Suprapubic skin (tissue), 4 donors: Measurements from ENCODE around the gene FLVCR2. TPM values are rescaled to one million over a fixed set of nuclear protein-coding genes. Genes with fewer than 3 reads are reported as not detected.

ENCODE experiments used
- DNase-seq, 2 donors: peaks; one replicate each; pipeline ENCODE4 v3.0.0-alpha.2; 2019; ENCODE audit warnings: low spot score in 2 of 2
- H3K27ac ChIP-seq: fragments of 200-600 bp; sonication (generic); one replicate; pipeline ENCODE4 v1.5.1; 2019
- H3K27me3 ChIP-seq: fragments of 200-600 bp; sonication (generic); one replicate; pipeline ENCODE4 v1.5.1; 2019
- H3K36me3 ChIP-seq: fragments of 200-600 bp; sonication (generic); one replicate; pipeline ENCODE4 v1.5.1; 2019
- H3K4me1 ChIP-seq: fragments of 200-600 bp; sonication (generic); one replicate; pipeline ENCODE4 v1.5.1; 2019
- H3K4me3 ChIP-seq: fragments of 200-600 bp; sonication (generic); one replicate; pipeline ENCODE4 v1.5.1; 2019; ENCODE audit warnings: mild to moderate bottlenecking
- H3K9me3 ChIP-seq: fragments of 200-600 bp; sonication (generic); one replicate; pipeline ENCODE4 v1.5.1; 2019
- EP300 ChIP-seq: sonication (generic); formaldehyde crosslinking; IDR thresholded peaks from one replicate; pipeline ENCODE4 v1.6.1; 2017; ENCODE audit warnings: antibody characterized with exemption
- POLR2A ChIP-seq, 2 donors: fragments of 450-650 bp; IDR thresholded peaks; one replicate each; pipeline ENCODE4 v1.6.1; 2017; ENCODE audit warnings: antibody characterized with exemption in 2 of 2, mild to moderate bottlenecking in 2 of 2, moderate library complexity in 2 of 2
- POLR2AphosphoS5 ChIP-seq, 3 donors: sonication (generic); formaldehyde crosslinking; IDR thresholded peaks; one replicate each; pipeline ENCODE4 v1.6.1; 2017; ENCODE audit warnings: antibody characterized with exemption in 3 of 3
- WGBS: methylation state at CpG from one replicate; pipeline ENCODE4 v1.1.5; 2018; 5-methylcytosine and 5-hydroxymethylcytosine counted together
- total RNA-seq, 4 donors: library from RNA; depleted of rRNA; stranded (reverse); fragments of >200 nt; gene quantifications; one replicate each; pipeline ENCODE4 v1.1.0, GENCODE V29; 2016
- TF ChIP-seq, protein P1 (sequence below), 2 donors: fragments of 200-600 bp in 1 of 2; fragments of 450-650 bp in 1 of 2; sonication (generic) in 1 of 2; IDR thresholded peaks; one replicate each; pipeline ENCODE4 v1.5.1; 2016 to 2019; ENCODE audit warnings: antibody characterized with exemption in 2 of 2, mild to moderate bottlenecking in 1 of 2, moderate library complexity in 1 of 2

The FLVCR2 gene
- total RNA-seq, 4 donors from 2014 or later = 9.0 to 23.4 (median 17.4) TPM

DNA sequence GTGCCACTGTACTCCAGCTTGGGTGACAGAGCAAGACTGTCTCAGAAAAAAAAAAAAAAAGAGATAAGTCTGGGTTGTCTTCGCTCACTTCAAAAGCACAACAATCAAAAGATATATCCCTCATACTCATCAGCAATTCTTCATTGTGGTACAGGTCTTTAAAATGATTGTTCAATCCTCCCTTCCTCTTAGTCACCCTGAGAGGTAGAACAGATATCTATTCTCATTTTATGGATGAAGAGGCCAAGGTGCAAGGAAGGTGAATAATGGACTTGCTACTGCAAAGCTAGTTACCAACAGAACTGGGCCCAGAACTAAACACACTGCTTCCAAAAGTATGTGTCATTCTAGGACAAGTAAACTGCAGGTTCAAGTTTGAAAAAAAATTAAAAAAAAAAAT is 75.1 kb downstream of the FLVCR2 start:
- H3K36me3 ChIP-seq = peaks cover 63% of the 10 kb centered on the region
- WGBS = 95% methylated on average over 1 of the region's 1 CpG
- no peak overlapping the region for H3K4me3 ChIP-seq
- peaks cover 4% of the 10 kb centered on the region for H3K4me1 ChIP-seq
- DNase-seq = no peak
- H3K9me3 ChIP-seq = no peaks in the 10 kb centered on the region
- H3K27me3 ChIP-seq = no peaks in the 10 kb centered on the region
- H3K27ac ChIP-seq = no peak overlapping the region
- TF ChIP-seq EP300 = no peak
- no peak for TF ChIP-seq POLR2AphosphoS5 (IDR thresholded peaks at IDR 0.05)
- TF ChIP-seq, protein P1, sequence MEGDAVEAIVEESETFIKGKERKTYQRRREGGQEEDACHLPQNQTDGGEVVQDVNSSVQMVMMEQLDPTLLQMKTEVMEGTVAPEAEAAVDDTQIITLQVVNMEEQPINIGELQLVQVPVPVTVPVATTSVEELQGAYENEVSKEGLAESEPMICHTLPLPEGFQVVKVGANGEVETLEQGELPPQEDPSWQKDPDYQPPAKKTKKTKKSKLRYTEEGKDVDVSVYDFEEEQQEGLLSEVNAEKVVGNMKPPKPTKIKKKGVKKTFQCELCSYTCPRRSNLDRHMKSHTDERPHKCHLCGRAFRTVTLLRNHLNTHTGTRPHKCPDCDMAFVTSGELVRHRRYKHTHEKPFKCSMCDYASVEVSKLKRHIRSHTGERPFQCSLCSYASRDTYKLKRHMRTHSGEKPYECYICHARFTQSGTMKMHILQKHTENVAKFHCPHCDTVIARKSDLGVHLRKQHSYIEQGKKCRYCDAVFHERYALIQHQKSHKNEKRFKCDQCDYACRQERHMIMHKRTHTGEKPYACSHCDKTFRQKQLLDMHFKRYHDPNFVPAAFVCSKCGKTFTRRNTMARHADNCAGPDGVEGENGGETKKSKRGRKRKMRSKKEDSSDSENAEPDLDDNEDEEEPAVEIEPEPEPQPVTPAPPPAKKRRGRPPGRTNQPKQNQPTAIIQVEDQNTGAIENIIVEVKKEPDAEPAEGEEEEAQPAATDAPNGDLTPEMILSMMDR (IDR thresholded peaks at IDR 0.05) = no peak
- TF ChIP-seq POLR2A (IDR thresholded peaks at IDR 0.05) = no peak

DNA sequence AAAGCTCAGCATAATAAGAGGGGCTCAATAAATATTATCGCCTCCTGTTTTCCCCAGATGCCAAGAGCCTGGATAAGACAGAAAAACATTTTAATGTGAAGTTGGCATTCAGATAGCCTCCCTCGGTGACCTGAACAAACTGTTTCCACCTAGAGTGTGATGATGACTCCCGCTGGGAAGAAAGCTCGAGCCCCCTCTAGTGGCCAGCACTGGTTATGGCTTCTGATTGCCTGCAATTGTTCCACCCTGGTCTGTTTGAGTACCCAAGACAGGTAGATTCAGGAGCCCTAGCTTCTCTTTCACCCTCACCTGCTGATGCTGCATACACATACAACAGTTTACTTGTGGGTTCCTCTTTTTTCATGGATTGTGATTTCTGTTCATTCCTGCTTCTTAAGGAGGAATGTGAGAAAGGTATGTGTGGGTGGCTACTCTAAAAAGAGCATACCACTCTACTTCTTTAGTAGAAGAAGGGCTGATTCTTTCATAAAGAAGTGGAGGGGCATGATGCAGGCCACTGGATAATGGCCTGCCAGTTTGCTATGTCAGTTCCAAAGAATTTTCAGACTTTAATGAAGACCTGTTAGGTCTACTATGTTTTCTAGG is 75.8 kb downstream of the FLVCR2 start:
- Histone ChIP-seq H3K27me3 (no peaks in the 10 kb centered on the region), H3K9me3 (no peaks in the 10 kb centered on the region), H3K4me1 (peaks cover 9% of the 10 kb centered on the region), H3K36me3 (peaks cover 58% of the 10 kb centered on the region), H3K4me3 (no peak overlapping the region), H3K27ac (no peak overlapping the region)
- TF ChIP-seq EP300 = no peak
- TF ChIP-seq POLR2AphosphoS5 (IDR thresholded peaks at IDR 0.05) = no peak
- TF ChIP-seq, protein P1 (IDR thresholded peaks at IDR 0.05) = peak; percentile 95 to 97
- no peak for TF ChIP-seq POLR2A (IDR thresholded peaks at IDR 0.05)
- peak; percentile 88 to 90 for DNase-seq
- 5% methylated on average over 4 of the region's 4 CpGs for WGBS

DNA sequence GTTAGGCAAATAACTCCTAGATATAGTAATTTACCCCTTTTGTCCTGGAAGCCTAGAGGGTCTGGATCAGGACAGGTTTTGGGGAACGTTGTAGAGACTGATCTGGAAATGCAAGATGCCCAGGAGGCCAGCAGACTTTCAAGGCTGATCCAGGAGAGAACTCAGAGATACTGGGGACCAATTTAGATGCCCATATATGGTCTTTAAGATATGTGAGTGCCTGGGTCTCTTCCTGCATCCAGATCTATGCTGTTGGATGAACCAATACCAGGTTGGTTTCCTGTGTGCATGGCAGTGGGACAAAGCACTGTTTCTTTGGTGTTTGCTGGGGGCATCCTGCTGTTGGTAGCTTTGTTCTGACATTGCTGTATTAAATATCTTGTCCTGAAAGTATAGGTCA is 76.8 kb downstream of the FLVCR2 start:
- no peak overlapping the region for H3K27ac ChIP-seq

DNA sequence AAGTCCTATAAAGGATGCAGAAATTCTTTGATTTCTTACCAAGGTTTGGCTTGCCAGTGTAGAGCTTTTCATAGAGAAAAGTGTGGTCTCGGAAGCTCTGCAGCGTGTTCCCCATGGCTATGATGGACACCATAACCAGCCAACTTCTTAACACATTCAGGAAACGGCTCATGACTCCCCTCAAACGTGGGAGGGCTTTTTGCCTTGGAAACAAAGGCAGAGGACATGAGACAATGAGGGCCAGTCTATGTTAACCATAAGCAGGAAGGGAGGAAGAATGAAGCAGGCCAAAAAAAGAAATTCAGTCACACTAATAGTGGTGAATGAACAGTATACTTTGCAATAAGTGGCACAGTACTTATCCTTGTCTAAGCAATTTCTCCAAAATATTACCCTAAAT is 78.9 kb downstream of the FLVCR2 start:
- H3K36me3 ChIP-seq = peaks cover 28% of the 10 kb centered on the region
- no peak overlapping the region for H3K27ac ChIP-seq
- WGBS = 73% methylated on average over 4 of the region's 4 CpGs
- no peaks in the 10 kb centered on the region for H3K27me3 ChIP-seq
- no peak for TF ChIP-seq EP300
- TF ChIP-seq, protein P1 (IDR thresholded peaks at IDR 0.05) = no peak
- TF ChIP-seq POLR2AphosphoS5 (IDR thresholded peaks at IDR 0.05) = no peak
- TF ChIP-seq POLR2A (IDR thresholded peaks at IDR 0.05) = no peak
- no peaks in the 10 kb centered on the region for H3K9me3 ChIP-seq
- peaks cover 28% of the 10 kb centered on the region for H3K4me1 ChIP-seq
- no peak overlapping the region for H3K4me3 ChIP-seq
- DNase-seq = no peak

More for the DNA sequence above, 76.8 kb downstream of the FLVCR2 start:
- Histone ChIP-seq H3K27me3 (no peaks in the 10 kb centered on the region), H3K4me3 (no peak overlapping the region), H3K36me3 (peaks cover 48% of the 10 kb centered on the region), H3K9me3 (no peaks in the 10 kb centered on the region), H3K4me1 (peaks cover 17% of the 10 kb centered on the region)
- 0% methylated on average over 1 of the region's 1 CpG for WGBS
- TF ChIP-seq EP300 (no peak), POLR2A (IDR thresholded peaks at IDR 0.05) (no peak), POLR2AphosphoS5 (IDR thresholded peaks at IDR 0.05) (no peak)
- TF ChIP-seq, protein P1 (IDR thresholded peaks at IDR 0.05) = no peak
- no peak for DNase-seq

DNA sequence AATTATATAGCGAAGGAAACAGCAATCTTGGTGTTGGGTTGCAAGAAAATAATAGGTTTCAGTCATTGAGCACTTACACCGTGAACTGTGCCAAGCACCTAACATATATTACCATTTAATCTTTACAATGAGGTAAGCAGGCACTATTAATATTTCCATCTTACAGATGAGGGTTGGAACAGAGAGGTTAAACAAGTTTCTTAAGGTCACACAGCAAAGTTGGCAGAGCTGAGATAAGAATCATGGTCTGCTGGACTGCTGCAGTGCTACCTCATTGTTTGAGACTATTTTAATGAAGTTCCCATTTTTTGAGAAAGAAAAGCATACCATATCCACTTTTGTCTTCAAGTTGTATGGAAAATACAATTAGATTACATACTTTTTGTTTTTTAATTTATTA is 80.5 kb downstream of the FLVCR2 start:
- Histone ChIP-seq H3K27ac (no peak overlapping the region), H3K9me3 (no peaks in the 10 kb centered on the region), H3K27me3 (no peaks in the 10 kb centered on the region), H3K4me3 (no peak overlapping the region), H3K4me1 (peaks cover 29% of the 10 kb centered on the region), H3K36me3 (peaks cover 19% of the 10 kb centered on the region)
- 89% methylated on average over 2 of the region's 2 CpGs for WGBS
- no peak for TF ChIP-seq POLR2A (IDR thresholded peaks at IDR 0.05)
- no peak for TF ChIP-seq EP300
- no peak for DNase-seq

DNA sequence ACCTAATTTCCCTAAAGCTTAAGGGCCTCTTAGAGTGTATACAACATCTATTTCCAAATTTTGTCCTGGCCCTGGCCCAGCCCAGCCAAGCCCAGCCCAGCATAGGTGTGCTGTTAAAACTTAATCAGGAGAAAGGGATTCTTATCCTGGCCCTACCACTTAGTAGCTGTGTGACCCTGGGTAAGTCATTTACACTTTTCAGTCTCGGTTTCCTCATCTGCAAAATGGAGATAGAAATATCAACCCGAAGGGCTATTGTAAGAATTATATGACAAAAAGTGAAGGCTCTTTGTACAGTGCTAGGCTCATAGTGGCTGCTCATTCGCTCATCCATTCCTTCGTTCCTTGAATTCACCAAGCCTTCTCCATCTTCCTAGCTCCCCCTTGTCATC is 81.8 kb downstream of the FLVCR2 start:
- TF ChIP-seq POLR2A (IDR thresholded peaks at IDR 0.05) (no peak), EP300 (no peak)
- TF ChIP-seq, protein P1 (IDR thresholded peaks at IDR 0.05) = no peak
- no peaks in the 10 kb centered on the region for H3K27me3 ChIP-seq
- H3K4me1 ChIP-seq = peaks cover 27% of the 10 kb centered on the region
- peaks cover 15% of the 10 kb centered on the region for H3K36me3 ChIP-seq
- H3K27ac ChIP-seq = peak overlapping the region; percentile 81
- DNase-seq = no peak
- no peaks in the 10 kb centered on the region for H3K9me3 ChIP-seq
- 21% methylated on average over 4 of the region's 4 CpGs for WGBS
- H3K4me3 ChIP-seq = peak overlapping the region; percentile 66
